Gastroesophageal sphincter (tissue), 4 donors: ENCODE measurements around the gene GLI1. TPM values are rescaled to one million over a fixed set of nuclear protein-coding genes. Genes with fewer than 3 reads are reported as not detected.
"Not testable (repeated sequence)": the region's sequence is repeated elsewhere in the genome, so short reads cannot be mapped to it uniquely, and the experiment has no call there.

ENCODE experiments used
- ATAC-seq: fragments of 150-250 bp; one replicate; pipeline ENCODE4 v1.9.1; 2016; ENCODE audit warnings: mild to moderate bottlenecking, moderate library complexity
- H3K27ac ChIP-seq, 4 donors: fragments of 200-600 bp; sonication (generic) in 3 of 4; 1 replicate in 3 of 4; 2 replicates in 1 of 4; pipeline ENCODE4 v1.5.1; 2016 to 2019
- H3K27me3 ChIP-seq: fragments of 200-600 bp; sonication (generic); one replicate; pipeline ENCODE4 v1.5.1; 2019
- H3K36me3 ChIP-seq, 2 donors: fragments of 200-600 bp; sonication (generic); one replicate each; pipeline ENCODE4 v1.5.1; 2019; ENCODE audit warnings: control low read depth in 1 of 2
- H3K4me1 ChIP-seq, 3 donors: fragments of 200-600 bp; sonication (generic); 1 replicate in 2 of 3; 2 replicates in 1 of 3; pipeline ENCODE4 v1.5.1; 2016 to 2019; ENCODE audit warnings: control low read depth in 2 of 3
- H3K4me3 ChIP-seq, 2 donors: fragments of 200-600 bp; sonication (generic); one replicate each; pipeline ENCODE4 v1.5.1; 2019; ENCODE audit warnings: mild to moderate bottlenecking in 1 of 2, moderate library complexity in 1 of 2
- H3K9me3 ChIP-seq, 3 donors: fragments of 200-600 bp; sonication (generic); one replicate each; pipeline ENCODE4 v1.5.1; 2017 to 2019; ENCODE audit warnings: control low read depth in 2 of 3
- EP300 ChIP-seq: sonication (generic); formaldehyde crosslinking; IDR thresholded peaks from one replicate; pipeline ENCODE4 v1.6.1; 2017; ENCODE audit warnings: antibody characterized with exemption, mild to moderate bottlenecking
- POLR2A ChIP-seq, 2 donors: fragments of 450-650 bp; IDR thresholded peaks; one replicate each; pipeline ENCODE4 v1.6.1; 2017; ENCODE audit warnings: antibody characterized with exemption in 2 of 2, mild to moderate bottlenecking in 2 of 2, moderate library complexity in 1 of 2
- POLR2AphosphoS5 ChIP-seq: sonication (generic); formaldehyde crosslinking; IDR thresholded peaks from one replicate; pipeline ENCODE4 v1.6.1; 2017; ENCODE audit warnings: antibody characterized with exemption
- WGBS, 2 donors: methylation state at CpG; one replicate each; pipeline ENCODE4 v1.1.5; 2018; ENCODE audit warnings: low coverage in 1 of 2; 5-methylcytosine and 5-hydroxymethylcytosine counted together
- total RNA-seq, 4 donors: library from RNA; depleted of rRNA; stranded (reverse); fragments of >200 nt; gene quantifications; one replicate each; pipeline ENCODE4 v1.1.0, GENCODE V29; 2016
- TF ChIP-seq, protein P1 (sequence below), 4 experiments: fragments of 200-600 bp in 2 of 4; fragments of 450-650 bp in 2 of 4; sonication (generic) in 1 of 4; IDR thresholded peaks; one replicate each; pipeline ENCODE4 v1.5.1; 2017 to 2019; ENCODE audit warnings: antibody characterized with exemption in 4 of 4, mild to moderate bottlenecking in 2 of 4, moderate library complexity in 2 of 4

The GLI1 gene
- total RNA-seq, 4 donors from 2014 or later: 0.15 to 3.6 (median 0.30) TPM

DNA sequence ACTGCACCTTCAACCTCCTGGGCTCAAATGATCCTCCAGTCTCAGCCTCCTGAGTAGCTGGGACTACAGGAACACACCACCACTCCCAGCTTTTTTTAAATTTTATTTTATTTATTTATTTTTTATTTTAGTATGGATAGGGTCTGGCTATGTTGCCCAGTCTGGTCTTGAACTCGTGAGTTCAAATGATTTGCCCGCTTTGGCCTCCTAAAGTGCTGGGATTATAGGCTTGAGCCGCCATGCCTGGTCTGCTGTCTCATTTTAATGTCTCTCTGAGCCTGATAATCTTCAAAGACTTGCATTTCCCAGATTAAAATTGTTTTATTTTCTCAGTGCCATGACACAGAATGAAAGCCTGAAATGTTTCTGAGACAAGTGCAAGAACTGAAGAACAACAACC is 26.2 kb upstream of the GLI1 start:
- Histone ChIP-seq H3K4me1 (peaks cover 0 to 21% (median 5%) of the 10 kb centered on the region in 3 donors), H3K36me3 (no peaks in the 10 kb centered on the region), H3K4me3 (no peak overlapping the region), H3K27me3 (no peaks in the 10 kb centered on the region), H3K9me3 (no peaks in the 10 kb centered on the region), H3K27ac (no peak overlapping the region)
- WGBS, 2 donors: 60 to 75% methylated on average over 3 of the region's 3 CpGs
- TF ChIP-seq POLR2AphosphoS5: no peak
- TF ChIP-seq EP300: no peak
- TF ChIP-seq, protein P1, sequence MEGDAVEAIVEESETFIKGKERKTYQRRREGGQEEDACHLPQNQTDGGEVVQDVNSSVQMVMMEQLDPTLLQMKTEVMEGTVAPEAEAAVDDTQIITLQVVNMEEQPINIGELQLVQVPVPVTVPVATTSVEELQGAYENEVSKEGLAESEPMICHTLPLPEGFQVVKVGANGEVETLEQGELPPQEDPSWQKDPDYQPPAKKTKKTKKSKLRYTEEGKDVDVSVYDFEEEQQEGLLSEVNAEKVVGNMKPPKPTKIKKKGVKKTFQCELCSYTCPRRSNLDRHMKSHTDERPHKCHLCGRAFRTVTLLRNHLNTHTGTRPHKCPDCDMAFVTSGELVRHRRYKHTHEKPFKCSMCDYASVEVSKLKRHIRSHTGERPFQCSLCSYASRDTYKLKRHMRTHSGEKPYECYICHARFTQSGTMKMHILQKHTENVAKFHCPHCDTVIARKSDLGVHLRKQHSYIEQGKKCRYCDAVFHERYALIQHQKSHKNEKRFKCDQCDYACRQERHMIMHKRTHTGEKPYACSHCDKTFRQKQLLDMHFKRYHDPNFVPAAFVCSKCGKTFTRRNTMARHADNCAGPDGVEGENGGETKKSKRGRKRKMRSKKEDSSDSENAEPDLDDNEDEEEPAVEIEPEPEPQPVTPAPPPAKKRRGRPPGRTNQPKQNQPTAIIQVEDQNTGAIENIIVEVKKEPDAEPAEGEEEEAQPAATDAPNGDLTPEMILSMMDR (IDR thresholded peaks at IDR 0.05): no peak
- no peak for TF ChIP-seq POLR2A (IDR thresholded peaks at IDR 0.05)
- ATAC-seq: no peak

GRCh38 chr12:57434517-57435223 is 24.9 kb upstream of the GLI1 start, which contains the start of gene INHBC:
TSS of gene INHBC (plus strand) at chr12:57434784. CDS start at chr12:57434887, 103 bp downstream.
- Histone ChIP-seq H3K27ac (no peak within 1 kb of the TSS), H3K4me3 (no peak within 1 kb of the TSS), H3K9me3 (no peaks in the 10 kb centered on the region), H3K4me1 (peaks cover 0 to 9% (median under 1%) of the 10 kb centered on the region in 3 donors), H3K27me3 (no peaks in the 10 kb centered on the region), H3K36me3 (no peaks in the 10 kb centered on the region)
- TF ChIP-seq POLR2A (IDR thresholded peaks at IDR 0.05) (no peak), POLR2AphosphoS5 (no peak), EP300 (no peak)
- TF ChIP-seq, protein P1 (IDR thresholded peaks at IDR 0.05): no peak
- no peak for ATAC-seq
- 57 to 80% methylated on average over 1 to 3 of the region's 8 CpGs for WGBS, 2 donors

DNA sequence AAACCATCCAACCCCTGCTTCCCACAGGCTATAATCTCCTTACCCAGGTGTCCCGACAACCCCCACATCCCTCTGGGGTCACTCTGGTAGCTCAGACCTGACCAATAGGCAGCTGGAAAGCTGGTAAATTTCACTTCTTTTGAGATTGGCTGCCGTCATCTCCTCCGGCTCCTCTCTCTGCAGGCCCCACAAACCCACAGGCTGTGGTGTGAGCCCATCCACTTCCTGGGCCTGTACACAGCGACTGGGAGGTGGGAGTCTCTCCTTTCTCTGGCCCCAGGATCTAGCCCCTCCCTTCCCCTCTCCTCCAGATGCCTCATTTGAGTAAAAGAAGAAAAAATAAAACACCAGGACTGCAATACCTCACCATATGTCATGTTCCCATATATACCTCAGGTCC is 24.3 kb upstream of the GLI1 start:
- ATAC-seq: no peak
- H3K4me1 ChIP-seq: peaks cover 0 to 5% (median 0%) of the 10 kb centered on the region in 3 donors
- no peaks in the 10 kb centered on the region for H3K36me3 ChIP-seq
- no peaks in the 10 kb centered on the region for H3K27me3 ChIP-seq
- H3K4me3 ChIP-seq: no peak overlapping the region
- WGBS, 2 donors: 56 to 75% methylated on average over 2 to 4 of the region's 4 CpGs
- H3K9me3 ChIP-seq: no peaks in the 10 kb centered on the region
- H3K27ac ChIP-seq: no peak overlapping the region
- TF ChIP-seq POLR2A (IDR thresholded peaks at IDR 0.05) (no peak), POLR2AphosphoS5 (no peak), EP300 (no peak)
- TF ChIP-seq, protein P1 (IDR thresholded peaks at IDR 0.05): no peak

- no peak for ATAC-seq
- Histone ChIP-seq H3K4me3 (no peak overlapping the region), H3K36me3 (no peaks in the 10 kb centered on the region), H3K27me3 (peaks cover 6% of the 10 kb centered on the region), H3K9me3 (peaks cover 0 to 9% (median 0%) of the 10 kb centered on the region in 3 donors), H3K27ac (no peak overlapping the region), H3K4me1 (no peaks in the 10 kb centered on the region)
- TF ChIP-seq POLR2A (IDR thresholded peaks at IDR 0.05) (no peak), POLR2AphosphoS5 (no peak), EP300 (no peak)
- TF ChIP-seq, protein P1 (IDR thresholded peaks at IDR 0.05): no peak
- WGBS, 2 donors: 44% methylated on average over 1 of the region's 1 CpG; no CpG with 5 or more reads in 1 of the 2 donors
Observed at GRCh38 chr12:57438400-57438799, 21.2 kb upstream of the GLI1 start.

- Histone ChIP-seq H3K27me3 (peaks cover 6% of the 10 kb centered on the region), H3K4me1 (no peaks in the 10 kb centered on the region), H3K4me3 (no peak overlapping the region), H3K9me3 (peaks cover 0 to 9% (median 0%) of the 10 kb centered on the region in 3 donors), H3K36me3 (no peaks in the 10 kb centered on the region), H3K27ac (no peak overlapping the region)
- no peak for ATAC-seq
- WGBS, 2 donors: 77 to 81% methylated on average over 3 to 4 of the region's 4 CpGs
- TF ChIP-seq EP300: no peak
- no peak for TF ChIP-seq POLR2AphosphoS5
- TF ChIP-seq, protein P1 (IDR thresholded peaks at IDR 0.05): no peak
- TF ChIP-seq POLR2A (IDR thresholded peaks at IDR 0.05): no peak
Observed at GRCh38 chr12:57439762-57440266, 19.8 kb upstream of the GLI1 start.

DNA sequence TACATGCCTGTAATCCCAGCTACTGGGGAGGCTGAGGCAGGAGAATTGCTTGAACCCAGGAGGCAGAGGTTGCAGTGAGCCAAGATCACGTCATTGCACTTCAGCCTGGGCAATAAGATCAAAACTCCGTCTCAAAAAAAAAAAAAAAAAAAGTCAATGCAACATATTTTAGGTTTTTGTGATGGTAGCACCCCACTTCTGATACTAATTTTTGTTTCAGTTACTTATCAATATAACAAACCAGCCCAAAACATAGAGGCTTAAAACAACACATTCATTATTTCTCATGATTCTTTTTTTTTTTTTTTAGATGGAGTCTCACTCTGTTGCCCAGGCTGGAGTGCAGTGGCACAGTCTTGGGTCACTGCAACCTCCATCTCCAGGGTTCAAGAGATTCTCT is 18.2 kb upstream of the GLI1 start:
- not testable (repeated sequence) for H3K36me3 ChIP-seq, H3K27me3 ChIP-seq, H3K9me3 ChIP-seq, H3K27ac ChIP-seq, H3K4me1 ChIP-seq, ATAC-seq, H3K4me3 ChIP-seq
- WGBS, 2 donors: 70 to 80% methylated on average over 2 of the region's 2 CpGs
